IMR-90 (cell line): Measurements from ENCODE around the gene MATK. TPM values are rescaled to one million over a fixed set of nuclear protein-coding genes. Genes with fewer than 3 reads are reported as not detected.

Source experiments
- ATAC-seq: fragments of 200-7000 bp; cut with Tn5 transposase; 2 replicates; pipeline ENCODE4 v1.9.1; 2020; ENCODE audit warnings: low read depth, mild to moderate bottlenecking, moderate library complexity
- BruUV-seq: library from RNA; stranded (reverse); fragments of 400-500 nt; replicated peaks from 2 replicates; lab custom pipeline; 2021; lab: Mats Ljungman, UMichigan
- CTCF ChIA-PET: fragments of 300-600 bp; formaldehyde crosslinking; extraction: SDS; loops from one replicate; lab custom pipeline; 2021; ENCODE audit warnings: antibody characterized with exemption; lab: Yijun Ruan, JAX
- POLR2A ChIA-PET: fragments of 300-600 bp; sonication (Branson Sonifier 250); formaldehyde crosslinking; loops from one replicate; lab custom pipeline; 2022; ENCODE audit warnings: antibody characterized with exemption; ENCODE audit not compliant: unreplicated experiment; lab: Charles Lee
- DNase-seq: peaks from one replicate; pipeline ENCODE4 v3.0.0; 2013
- H2AFZ ChIP-seq: replicated peaks from 2 replicates; pipeline ENCODE3; 2013; ENCODE audit warnings: low read length, mild to moderate bottlenecking; ENCODE audit not compliant: poor library complexity
- H2AK5ac ChIP-seq: 2 replicates; pipeline ENCODE4 v1.6.1; 2013; ENCODE audit warnings: low read depth, low read length, inconsistent platforms
- H2AK9ac ChIP-seq: replicated peaks from 2 replicates; pipeline ENCODE3; 2013; ENCODE audit warnings: mild to moderate bottlenecking, low read depth, low read length, moderate library complexity; ENCODE audit not compliant: poor library complexity
- H2BK120ac ChIP-seq: 2 replicates; pipeline ENCODE4 v1.6.1; 2013; ENCODE audit warnings: low read depth, low read length, inconsistent platforms
- H2BK15ac ChIP-seq: 3 replicates; pipeline ENCODE4 v1.6.1; 2013; ENCODE audit warnings: low read depth, low read length, inconsistent platforms
- H2BK20ac ChIP-seq: 2 replicates; pipeline ENCODE4 v1.6.1; 2013; ENCODE audit warnings: low read depth, mild to moderate bottlenecking, inconsistent platforms, low read length, moderate library complexity
- H2BK5ac ChIP-seq: 2 replicates; pipeline ENCODE4 v1.6.1; 2013; ENCODE audit warnings: mild to moderate bottlenecking, low read depth, low read length, inconsistent platforms; ENCODE audit not compliant: poor library complexity, severe bottlenecking
- H3K14ac ChIP-seq: replicated peaks from 2 replicates; pipeline ENCODE4 v1.6.1; 2013; ENCODE audit warnings: low read depth, low read length, inconsistent platforms
- H3K18ac ChIP-seq: 2 replicates; pipeline ENCODE4 v1.6.1; 2013; ENCODE audit warnings: low read depth, low read length, control low read depth
- H3K23ac ChIP-seq: 2 replicates; pipeline ENCODE4 v1.6.1; 2013; ENCODE audit warnings: low read depth, low read length, inconsistent platforms
- H3K27ac ChIP-seq: 2 replicates; pipeline ENCODE4 v1.5.1; 2013; ENCODE audit warnings: mild to moderate bottlenecking, control low read depth, low read length; ENCODE audit not compliant: insufficient read depth
- H3K27me3 ChIP-seq: 2 replicates; pipeline ENCODE4 v1.6.1; 2013; ENCODE audit warnings: low read length; ENCODE audit not compliant: control insufficient read depth, insufficient read depth
- H3K36me3 ChIP-seq: 2 replicates; pipeline ENCODE4 v1.6.1; 2013; ENCODE audit warnings: low read length, mixed read lengths; ENCODE audit not compliant: control insufficient read depth, insufficient read depth
- H3K4ac ChIP-seq: 2 replicates; pipeline ENCODE4 v1.6.1; 2013; ENCODE audit warnings: low read depth, low read length, inconsistent platforms
- H3K4me1 ChIP-seq: 2 replicates; pipeline ENCODE4 v1.6.1; 2013; ENCODE audit warnings: low read length, mixed read lengths; ENCODE audit not compliant: control insufficient read depth, insufficient read depth
- H3K4me2 ChIP-seq: 2 replicates; pipeline ENCODE4 v1.6.1; 2013; ENCODE audit warnings: low read depth, mild to moderate bottlenecking, control low read depth, low read length, moderate library complexity
- H3K4me3 ChIP-seq: 2 replicates; pipeline ENCODE4 v1.5.1; 2013; ENCODE audit warnings: low read depth, mild to moderate bottlenecking, control low read depth, low read length, moderate library complexity; ENCODE audit not compliant: insufficient read depth
- H3K56ac ChIP-seq: 2 replicates; pipeline ENCODE4 v1.6.1; 2013; ENCODE audit warnings: low read length, inconsistent platforms; ENCODE audit not compliant: insufficient read depth; ENCODE audit errors: extremely low read depth
- H3K79me1 ChIP-seq, 2 experiments: 2 replicates each; pipeline ENCODE4 v1.6.1; 2013; ENCODE audit warnings: low read length in 2 of 2, inconsistent platforms in 1 of 2, low read depth in 1 of 2
- H3K9ac ChIP-seq: 2 replicates; pipeline ENCODE4 v1.6.1; 2013; ENCODE audit warnings: low read depth, low read length, control low read depth
- H3K9me1 ChIP-seq: 2 replicates; pipeline ENCODE4 v1.6.1; 2013; ENCODE audit warnings: low read length, inconsistent platforms; ENCODE audit not compliant: insufficient read depth
- H3K9me3 ChIP-seq: 2 replicates; pipeline ENCODE4 v1.6.1; 2013; ENCODE audit warnings: low read length; ENCODE audit not compliant: control insufficient read depth, insufficient read depth
- H4K20me1 ChIP-seq: 2 replicates; pipeline ENCODE4 v1.6.1; 2013; ENCODE audit warnings: low read length, inconsistent platforms; ENCODE audit not compliant: insufficient read depth
- H4K5ac ChIP-seq: 2 replicates; pipeline ENCODE4 v1.6.1; 2013; ENCODE audit warnings: mild to moderate bottlenecking, low read depth, low read length, control low read depth
- H4K8ac ChIP-seq, 2 experiments: 2 replicates each; pipeline ENCODE4 v1.6.1; 2013; ENCODE audit warnings: low read depth in 2 of 2, low read length in 2 of 2, control low read depth in 1 of 2, inconsistent platforms in 1 of 2
- H4K91ac ChIP-seq: 2 replicates; pipeline ENCODE4 v1.6.1; 2013; ENCODE audit warnings: low read depth, low read length, inconsistent platforms; ENCODE audit not compliant: insufficient read depth
- BHLHE40 ChIP-seq: fragments of 150-350 bp; IDR thresholded peaks from 2 replicates; pipeline ENCODE4 v1.6.1; 2016; ENCODE audit warnings: mild to moderate bottlenecking, low read depth, low read length
- CEBPB ChIP-seq: IDR thresholded peaks from 2 replicates; pipeline ENCODE4 v1.6.1; 2012; ENCODE audit warnings: low read depth, low read length, improper control_type of control experiment
- CHD1 ChIP-seq: IDR thresholded peaks from 2 replicates; pipeline ENCODE4 v1.6.1; 2012; ENCODE audit warnings: low read depth, low read length, improper control_type of control experiment
- CTCF ChIP-seq: conservative IDR thresholded peaks from 2 replicates; pipeline ENCODE4 v1.5.1; 2012; ENCODE audit warnings: mild to moderate bottlenecking, low read depth, low read length, improper control_type of control experiment
- ELK1 ChIP-seq: fragments of 150-350 bp; IDR thresholded peaks from 2 replicates; pipeline ENCODE4 v1.6.1; 2016; ENCODE audit warnings: low read depth, mild to moderate bottlenecking, low read length, moderate library complexity, borderline replicate concordance
- FOS ChIP-seq: fragments of 150-350 bp; IDR thresholded peaks from 2 replicates; pipeline ENCODE4 v1.6.1; 2016; ENCODE audit warnings: low read depth, low read length
- MAFK ChIP-seq: IDR thresholded peaks from 2 replicates; pipeline ENCODE4 v1.6.1; 2012; ENCODE audit warnings: low read depth, low read length, improper control_type of control experiment
- MAZ ChIP-seq: IDR thresholded peaks from 2 replicates; pipeline ENCODE4 v1.6.1; 2012; ENCODE audit warnings: low read depth, mild to moderate bottlenecking, low read length, improper control_type of control experiment, moderate library complexity, borderline replicate concordance
- MXI1 ChIP-seq: IDR thresholded peaks from 2 replicates; pipeline ENCODE4 v1.6.1; 2012; ENCODE audit warnings: low read depth, mild to moderate bottlenecking, low read length, moderate library complexity, borderline replicate concordance
- NFE2L2 ChIP-seq: fragments of 150-350 bp; IDR thresholded peaks from 2 replicates; pipeline ENCODE4 v1.6.1; 2016; ENCODE audit warnings: low read depth, mild to moderate bottlenecking, low read length
- POLR2A ChIP-seq: IDR thresholded peaks from 2 replicates; pipeline ENCODE4 v1.6.1; 2012; ENCODE audit warnings: mild to moderate bottlenecking, low read depth, low read length
- RAD21 ChIP-seq: IDR thresholded peaks from 2 replicates; pipeline ENCODE4 v1.6.1; 2012; ENCODE audit warnings: low read length, improper control_type of control experiment
- RCOR1 ChIP-seq: IDR thresholded peaks from 2 replicates; pipeline ENCODE4 v1.6.1; 2012; ENCODE audit warnings: mild to moderate bottlenecking, low read length, improper control_type of control experiment; ENCODE audit not compliant: insufficient replicate concordance
- RFX5 ChIP-seq: IDR thresholded peaks from 2 replicates; pipeline ENCODE4 v1.8.0; 2012; ENCODE audit warnings: low read depth, mild to moderate bottlenecking, low read length, moderate library complexity
- SMC3 ChIP-seq: fragments of 150-350 bp; IDR thresholded peaks from 2 replicates; pipeline ENCODE4 v1.6.1; 2016; ENCODE audit warnings: low read depth, mild to moderate bottlenecking, antibody characterized with exemption, low read length, moderate library complexity
- USF2 ChIP-seq: fragments of 150-350 bp; IDR thresholded peaks from 2 replicates; pipeline ENCODE4 v1.6.1; 2017; ENCODE audit warnings: mild to moderate bottlenecking, antibody characterized with exemption, low read length, low read depth
- WGBS, 2 experiments: methylation state at CpG; one replicate each; pipeline versions ENCODE4 v1.1.5 to v1.1.7; 2013; ENCODE audit warnings: missing lambda C conversion rate in 2 of 2; ENCODE audit not compliant: insufficient read length in 1 of 2; ENCODE audit errors: extremely low coverage in 2 of 2; 5-methylcytosine and 5-hydroxymethylcytosine counted together
- dilution Hi-C: fragments of 300-500 bp; cut with HindIII; formaldehyde crosslinking; loops from one replicate; pipeline ENCODE4 v1.14.3; 2018; ENCODE audit warnings: low sequenced_read_pairs; ENCODE audit not compliant: unreplicated experiment
- in situ Hi-C: fragments of 300-500 bp; cut with MboI; formaldehyde crosslinking; loops from 3 replicates; pipeline ENCODE4 v1.14.3; 2019; ENCODE audit warnings: low sequenced_read_pairs, inconsistent platforms, mixed read lengths
- intact Hi-C: fragments of 100-400 bp; cut with micrococcal nuclease; formaldehyde crosslinking; loops from 2 replicates; pipeline ENCODE4 v1.10.0; 2022
- polyA plus RNA-seq, 3 experiments: library from polyadenylated mRNA; depleted of rRNA; stranded (reverse); fragments of >200 nt; gene quantifications; 2 replicates each; pipeline ENCODE4 v1.2.3, GENCODE V29; 2012; ENCODE audit warnings: low replicate concordance in 1 of 3
- total RNA-seq: library from RNA; depleted of rRNA; stranded (reverse); fragments of >200 nt; gene quantifications from 2 replicates; pipeline ENCODE4 v1.2.3, GENCODE V29; 2012

MATK gene
- total and polyA plus RNA-seq, 2 of the 4 experiments (the other 2 are of a cell fraction) = not detected

GRCh38 chr19:3798137-3798536 is 12.0 kb upstream of the MATK start:
- no peak overlapping the region for H4K5ac ChIP-seq
- H4K8ac ChIP-seq = no peak overlapping the region
- no peak overlapping the region for H3K4me3 ChIP-seq
- H2BK20ac ChIP-seq = no peak overlapping the region
- in situ Hi-C loops = no loop called here
- no peak overlapping the region for H3K56ac ChIP-seq
- no peak overlapping the region for H2AK5ac ChIP-seq
- dilution Hi-C loops = no loop called here
- no peak for DNase-seq
- BruUV-seq = no TSS peak
- H2BK5ac ChIP-seq = no peak overlapping the region
- no peak overlapping the region for H2BK15ac ChIP-seq
- ATAC-seq = no peak
- intact Hi-C loops = no loop called here
- no peaks in the 10 kb centered on the region for H3K9me1 ChIP-seq
- ChIA-PET CTCF (no interaction called here), POLR2A (no interaction called here)
- H3K4ac ChIP-seq = no peak overlapping the region
- peaks cover 28% of the 10 kb centered on the region for H3K27me3 ChIP-seq
- H3K36me3 ChIP-seq = no peaks in the 10 kb centered on the region
- H2AK9ac ChIP-seq = no peak overlapping the region
- H3K79me1 ChIP-seq = no peaks in the 10 kb centered on the region
- no peak overlapping the region for H2AFZ ChIP-seq
- H3K9me3 ChIP-seq = peaks cover 8% of the 10 kb centered on the region
- no peaks in the 10 kb centered on the region for H3K4me1 ChIP-seq
- H3K18ac ChIP-seq = no peak overlapping the region
- no peak overlapping the region for H3K4me2 ChIP-seq
- H3K14ac ChIP-seq = no peak overlapping the region
- no peak overlapping the region for H3K23ac ChIP-seq
- H4K20me1 ChIP-seq = no peaks in the 10 kb centered on the region
- no CpG with 5 or more reads among the region's 6 CpGs for WGBS, 2 experiments
- no peak overlapping the region for H3K27ac ChIP-seq
- TF ChIP-seq CHD1 (no peak), SMC3 (no peak), USF2 (no peak), NFE2L2 (no peak), RAD21 (no peak), CTCF (no peak), ELK1 (no peak), MAZ (no peak), CEBPB (no peak), MAFK (no peak), MXI1 (no peak), RFX5 (no peak), BHLHE40 (no peak), RCOR1 (no peak), POLR2A (no peak), FOS (no peak)
- H3K9ac ChIP-seq = no peak overlapping the region
- H2BK120ac ChIP-seq = no peak overlapping the region
- H4K91ac ChIP-seq = no peak overlapping the region
